Testis (tissue), 2 donors: ENCODE data around the gene ALS2CL.

Experiments used
- CTCF ChIP-seq, 3 experiments: fragments of 450-650 bp in 2 of 3; fragments of 200-600 bp in 1 of 3; sonication (generic) in 1 of 3; IDR thresholded peaks; one replicate each; pipeline ENCODE4 v1.5.1; 2016 to 2019; ENCODE audit warnings: antibody characterized with exemption in 3 of 3, mild to moderate bottlenecking in 2 of 3, moderate library complexity in 1 of 3
- POLR2A ChIP-seq: fragments of 450-650 bp; IDR thresholded peaks from one replicate; pipeline ENCODE4 v1.6.1; 2017; ENCODE audit warnings: antibody characterized with exemption, mild to moderate bottlenecking, moderate library complexity

- TF ChIP-seq CTCF (IDR thresholded peaks at IDR 0.05) = no peak
- no peak for TF ChIP-seq POLR2A
These were observed 42.4 kb downstream of the ALS2CL start for GRCh38 chr3:46651084-46651483.
